Measurements from ENCODE around the gene AMOT.
A peak's percentile ranks its signal among the peaks of the same experiment; 100 is the strongest.
"Not testable (repeated sequence)": the region's sequence is repeated elsewhere in the genome, so short reads cannot be mapped to it uniquely, and the experiment has no call there.

Gene AMOT, protein sequence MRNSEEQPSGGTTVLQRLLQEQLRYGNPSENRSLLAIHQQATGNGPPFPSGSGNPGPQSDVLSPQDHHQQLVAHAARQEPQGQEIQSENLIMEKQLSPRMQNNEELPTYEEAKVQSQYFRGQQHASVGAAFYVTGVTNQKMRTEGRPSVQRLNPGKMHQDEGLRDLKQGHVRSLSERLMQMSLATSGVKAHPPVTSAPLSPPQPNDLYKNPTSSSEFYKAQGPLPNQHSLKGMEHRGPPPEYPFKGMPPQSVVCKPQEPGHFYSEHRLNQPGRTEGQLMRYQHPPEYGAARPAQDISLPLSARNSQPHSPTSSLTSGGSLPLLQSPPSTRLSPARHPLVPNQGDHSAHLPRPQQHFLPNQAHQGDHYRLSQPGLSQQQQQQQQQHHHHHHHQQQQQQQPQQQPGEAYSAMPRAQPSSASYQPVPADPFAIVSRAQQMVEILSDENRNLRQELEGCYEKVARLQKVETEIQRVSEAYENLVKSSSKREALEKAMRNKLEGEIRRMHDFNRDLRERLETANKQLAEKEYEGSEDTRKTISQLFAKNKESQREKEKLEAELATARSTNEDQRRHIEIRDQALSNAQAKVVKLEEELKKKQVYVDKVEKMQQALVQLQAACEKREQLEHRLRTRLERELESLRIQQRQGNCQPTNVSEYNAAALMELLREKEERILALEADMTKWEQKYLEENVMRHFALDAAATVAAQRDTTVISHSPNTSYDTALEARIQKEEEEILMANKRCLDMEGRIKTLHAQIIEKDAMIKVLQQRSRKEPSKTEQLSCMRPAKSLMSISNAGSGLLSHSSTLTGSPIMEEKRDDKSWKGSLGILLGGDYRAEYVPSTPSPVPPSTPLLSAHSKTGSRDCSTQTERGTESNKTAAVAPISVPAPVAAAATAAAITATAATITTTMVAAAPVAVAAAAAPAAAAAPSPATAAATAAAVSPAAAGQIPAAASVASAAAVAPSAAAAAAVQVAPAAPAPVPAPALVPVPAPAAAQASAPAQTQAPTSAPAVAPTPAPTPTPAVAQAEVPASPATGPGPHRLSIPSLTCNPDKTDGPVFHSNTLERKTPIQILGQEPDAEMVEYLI

DNA sequence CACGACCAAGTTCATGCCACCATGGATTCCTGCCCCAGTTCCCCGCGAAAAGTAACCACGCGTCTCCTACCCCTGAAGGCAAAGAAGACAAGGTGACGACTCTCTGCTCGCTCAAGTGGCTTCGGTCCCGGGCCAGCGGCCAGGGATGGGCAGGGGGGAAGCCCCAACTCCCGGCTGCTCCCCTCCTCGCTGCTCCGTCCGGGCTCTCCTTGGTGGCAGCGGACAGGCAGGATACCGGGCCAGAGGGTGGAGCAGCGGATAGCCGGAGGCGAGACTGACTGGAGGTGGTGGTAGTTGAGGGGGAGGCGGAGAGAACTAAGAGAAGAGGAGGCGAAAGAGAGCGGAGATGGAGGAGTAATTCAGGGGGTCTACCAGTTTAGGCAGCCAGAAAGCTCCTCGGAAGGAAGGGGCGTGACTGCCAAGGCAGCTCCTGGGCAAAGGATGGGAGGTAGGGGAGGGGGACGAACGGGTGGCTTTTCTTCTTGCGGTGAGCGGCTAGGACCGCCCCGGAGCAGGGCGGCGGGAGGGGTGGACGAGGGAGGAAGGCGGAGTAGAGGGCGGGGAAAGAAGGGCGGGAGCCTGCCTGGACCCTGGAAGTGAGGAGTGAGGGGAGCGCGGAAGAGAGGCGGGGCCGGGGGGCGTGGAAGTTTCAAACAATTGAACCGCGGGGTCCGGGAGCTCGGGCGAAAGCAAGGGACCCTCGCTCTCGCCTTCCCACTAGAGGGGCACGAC lies at the start of gene AMOT:
AMOT (minus strand) TSS at position 450 of the 732 bp plus-strand sequence. CDS start 17,705 bp downstream, outside the sequence.
- no peak for DNase-seq (ENCODE audit: low read depth)
- peak within 1 kb of the TSS; percentile 64 for H3K4me3 ChIP-seq (ENCODE audit: low read depth, low read length)

DNA sequence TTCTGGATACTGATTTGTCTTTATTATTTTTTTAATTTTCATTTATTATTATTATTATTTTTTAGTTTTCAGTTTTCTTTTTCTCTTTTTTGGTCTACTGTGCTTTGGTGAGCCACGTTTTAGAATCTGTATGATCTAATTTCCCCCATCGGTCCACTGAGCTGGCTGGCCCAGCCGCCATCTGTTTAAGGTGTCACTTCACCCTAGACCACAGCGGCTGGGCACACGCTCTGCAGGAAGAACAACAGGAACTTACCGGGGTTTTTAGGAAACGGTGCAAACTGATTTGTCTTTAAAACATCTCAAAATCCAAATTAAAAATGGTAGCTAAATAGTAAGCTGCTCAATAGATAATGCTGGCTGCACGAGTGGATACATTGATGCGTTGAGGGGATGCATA lies 48.8 kb upstream of the AMOT start:
- no peak for DNase-seq (ENCODE audit: low read depth)
- no peak overlapping the region for H3K4me3 ChIP-seq (ENCODE audit: low read depth, low read length)

DNA sequence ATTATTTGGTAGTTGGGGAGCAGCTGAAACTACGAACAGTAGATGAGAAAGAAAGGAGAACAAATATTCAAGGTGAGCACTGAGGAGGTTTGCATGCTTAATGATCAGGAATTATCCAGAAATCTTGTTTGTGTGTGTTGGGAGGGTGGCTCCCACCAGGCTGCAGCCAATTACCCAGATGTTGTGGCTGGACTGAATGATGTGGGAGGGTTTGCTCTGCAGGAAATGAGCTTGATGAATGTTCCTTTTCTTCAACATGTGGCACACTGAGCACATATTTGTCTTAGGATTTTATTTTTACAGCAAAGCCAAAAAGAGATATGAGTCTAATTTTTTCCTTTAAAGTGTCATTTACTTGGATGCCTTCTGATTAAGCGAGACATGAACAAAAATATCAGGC lies 48.3 kb upstream of the AMOT start:
- no peak for DNase-seq (ENCODE audit: low read depth)
- no peak overlapping the region for H3K4me3 ChIP-seq (ENCODE audit: low read depth, low read length)

DNA sequence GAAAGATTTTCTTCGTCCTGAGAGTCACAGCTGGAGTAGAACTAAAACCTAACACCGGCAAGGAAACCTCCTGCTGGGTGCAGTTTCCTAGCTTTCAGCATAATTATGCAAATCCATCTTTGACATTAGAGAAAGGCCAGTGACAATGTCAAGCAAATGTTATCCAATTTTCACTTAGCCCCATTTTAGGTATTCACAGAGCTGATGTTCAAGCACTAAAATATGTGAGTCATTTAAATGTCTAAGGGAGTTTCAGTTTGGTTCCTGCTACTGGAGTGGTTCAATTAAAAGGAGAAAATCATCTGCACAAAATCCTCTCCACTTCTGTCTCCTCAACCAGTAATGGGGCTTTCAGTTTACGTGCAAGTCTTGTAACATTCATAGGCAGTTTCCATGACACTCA lies 37.1 kb upstream of the AMOT start:
- no peak overlapping the region for H3K4me3 ChIP-seq (ENCODE audit: low read depth, low read length)
- DNase-seq (ENCODE audit: low read depth): no peak

DNA sequence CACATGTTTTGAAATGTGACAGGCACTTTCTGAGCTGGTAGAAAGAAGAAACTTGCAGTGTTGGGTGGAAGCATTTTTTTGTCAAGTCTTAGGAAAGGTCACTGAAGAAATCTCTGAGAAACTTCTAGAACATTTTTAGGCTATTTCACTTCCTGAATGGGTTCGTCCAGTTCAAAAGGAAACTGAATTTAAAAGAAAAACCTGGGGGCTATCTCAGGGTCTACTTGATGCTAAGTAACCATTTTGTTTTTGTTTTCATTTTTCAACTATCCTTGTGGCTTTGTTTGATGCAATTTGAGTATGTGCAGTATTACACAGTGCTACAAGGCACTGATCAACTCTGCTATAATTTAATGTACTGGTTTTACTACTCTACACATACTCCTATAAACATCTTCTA lies 34.0 kb upstream of the AMOT start:
- H3K4me3 ChIP-seq (ENCODE audit: low read depth, low read length): no peak overlapping the region
- no peak for DNase-seq (ENCODE audit: low read depth)

DNA sequence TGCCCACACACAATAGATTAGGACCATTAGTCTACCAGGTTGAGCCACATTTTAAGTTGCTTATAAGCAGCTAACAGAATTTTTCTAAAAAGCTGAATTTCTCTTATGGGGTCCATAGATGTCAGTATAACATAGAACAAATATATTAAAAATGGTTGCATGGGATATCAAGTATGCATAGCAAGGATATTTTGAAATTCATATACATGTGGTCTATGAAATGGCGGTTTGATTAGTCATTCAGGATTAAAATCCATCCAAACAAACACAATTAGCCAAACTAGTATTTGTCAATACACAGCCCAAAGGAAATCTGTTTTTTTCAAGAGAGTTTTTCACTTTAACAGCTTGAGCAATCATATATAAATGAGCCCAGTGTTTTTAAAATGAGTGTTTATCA lies 33.5 kb upstream of the AMOT start:
- DNase-seq (ENCODE audit: low read depth): no peak
- no peak overlapping the region for H3K4me3 ChIP-seq (ENCODE audit: low read depth, low read length)

DNA sequence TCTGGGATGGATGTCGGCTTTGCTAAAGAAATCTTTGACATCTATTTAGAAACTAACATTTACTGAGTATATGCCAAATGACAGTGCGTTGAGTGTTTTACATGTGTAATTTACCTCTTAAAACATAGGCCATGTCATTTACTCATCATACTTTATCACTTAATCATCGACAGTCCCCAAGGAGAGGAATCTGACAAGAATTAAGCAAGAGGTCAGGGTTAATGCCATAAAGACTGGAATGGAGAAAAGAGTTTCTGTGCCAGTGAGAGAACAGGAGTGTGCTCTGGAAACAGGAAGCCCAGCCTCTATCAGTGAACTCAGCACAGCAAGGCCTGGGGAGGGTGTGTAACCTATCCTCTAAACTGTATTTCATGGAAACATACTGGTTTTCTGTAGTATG lies 28.0 kb upstream of the AMOT start:
- no peak overlapping the region for H3K4me3 ChIP-seq (ENCODE audit: low read depth, low read length)
- no peak for DNase-seq (ENCODE audit: low read depth)

DNA sequence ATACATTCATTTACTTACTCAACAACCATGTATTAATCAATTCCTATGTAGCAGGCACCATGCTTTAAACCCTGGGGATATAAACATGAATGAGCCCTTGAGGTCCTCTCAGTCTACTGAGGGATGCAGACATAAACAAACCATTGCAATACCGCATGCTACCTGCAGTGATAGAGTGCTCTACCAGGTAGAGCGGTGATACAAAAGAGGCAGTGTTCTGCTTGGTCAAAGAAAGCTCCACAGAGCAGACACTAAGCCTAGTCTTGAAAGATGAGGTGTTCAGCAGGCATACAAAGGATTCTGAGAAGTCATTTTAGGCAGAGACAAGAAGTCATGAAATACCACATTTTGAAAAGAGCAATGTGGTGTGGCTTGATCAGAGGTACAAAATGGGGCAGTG lies 26.9 kb upstream of the AMOT start:
- no peak for DNase-seq (ENCODE audit: low read depth)
- no peak overlapping the region for H3K4me3 ChIP-seq (ENCODE audit: low read depth, low read length)

DNA sequence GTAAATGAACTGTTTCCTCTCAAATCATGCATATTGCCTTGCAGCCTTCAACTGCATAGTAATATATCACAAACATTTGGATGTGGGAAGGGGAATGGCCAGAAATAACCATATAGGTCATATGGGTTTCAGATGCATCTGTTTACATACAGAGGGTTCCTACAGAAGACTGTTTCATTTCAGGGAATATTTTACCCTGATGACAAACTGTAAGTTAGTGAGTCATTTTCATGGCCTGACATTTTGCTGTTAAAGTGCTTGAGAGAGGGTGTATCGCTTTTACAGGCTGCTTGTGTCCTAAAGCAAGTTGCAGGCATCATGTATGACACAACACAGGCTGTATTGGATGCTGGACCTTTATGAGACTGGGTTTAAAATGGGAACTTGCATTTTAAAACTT lies 25.5 kb upstream of the AMOT start:
- no peak for DNase-seq (ENCODE audit: low read depth)
- H3K4me3 ChIP-seq (ENCODE audit: low read depth, low read length): no peak overlapping the region

DNA sequence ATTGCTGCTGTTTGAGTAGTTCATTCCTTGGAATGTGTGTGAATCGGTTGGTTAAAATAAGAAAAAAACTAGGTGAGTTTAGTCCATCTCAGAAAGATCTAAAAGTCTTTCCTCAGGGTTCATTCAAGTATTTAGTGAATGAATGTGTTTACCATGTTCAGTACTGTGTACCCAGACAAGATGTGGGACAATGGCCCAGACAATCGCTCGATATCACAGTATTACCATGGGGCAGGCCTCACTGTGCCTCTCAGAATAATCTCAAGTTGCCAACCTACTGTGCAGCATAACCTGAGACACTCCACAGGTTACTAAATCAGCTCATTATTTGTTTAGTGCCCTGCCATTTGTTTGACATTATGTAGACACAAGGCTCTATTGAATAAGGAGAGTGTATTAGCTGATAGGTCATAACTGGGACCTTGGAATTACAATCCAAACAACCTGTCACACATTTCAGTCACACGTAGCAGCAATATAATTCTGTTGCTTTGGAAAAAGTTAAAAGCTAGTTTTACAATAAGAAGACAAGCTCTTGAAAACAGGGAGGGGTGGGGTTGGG lies 24.9 kb upstream of the AMOT start:
- H3K4me3 ChIP-seq (ENCODE audit: low read depth, low read length): no peak overlapping the region
- DNase-seq (ENCODE audit: low read depth): no peak

DNA sequence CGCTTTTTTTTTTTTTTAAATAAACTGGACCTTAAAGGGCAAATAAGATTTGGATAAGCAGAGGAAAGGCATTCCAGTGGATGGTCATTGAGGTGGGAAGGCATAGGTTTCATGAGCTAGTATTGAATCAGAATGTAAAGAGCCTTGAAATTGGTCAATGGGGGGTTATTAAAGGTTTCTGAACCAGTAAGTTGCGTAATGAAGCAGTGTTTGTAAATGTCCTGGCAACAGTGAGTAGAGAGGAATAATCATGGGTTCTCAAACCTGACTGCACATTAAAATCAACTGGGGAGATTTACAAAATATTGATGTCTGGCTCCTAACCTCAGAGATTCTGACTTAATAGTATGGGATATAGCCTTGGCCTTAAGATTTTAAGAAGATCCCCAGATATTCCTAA lies 23.2 kb upstream of the AMOT start:
- DNase-seq (ENCODE audit: low read depth): no peak
- H3K4me3 ChIP-seq (ENCODE audit: low read depth, low read length): no peak overlapping the region

DNA sequence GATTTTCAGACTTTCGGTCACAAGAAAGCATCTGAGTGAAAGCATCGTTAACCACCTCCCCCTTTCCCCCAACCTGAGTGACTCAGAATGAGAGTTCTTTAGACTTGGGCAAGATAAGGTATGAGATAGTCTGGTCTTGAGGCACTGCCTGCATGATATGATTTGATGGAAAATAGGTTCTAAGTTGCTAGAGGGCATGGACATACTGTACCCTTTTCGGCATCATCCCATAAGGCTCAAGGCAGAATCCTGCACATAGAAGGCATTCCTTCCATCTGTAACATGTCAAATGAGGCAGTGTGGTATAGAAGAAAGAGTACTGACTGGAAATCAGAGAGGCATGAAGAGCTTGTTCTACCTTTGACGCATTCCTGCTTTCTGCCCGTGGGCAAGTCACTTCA lies 16.8 kb upstream of the AMOT start:
- no peak for DNase-seq (ENCODE audit: low read depth)
- no peak overlapping the region for H3K4me3 ChIP-seq (ENCODE audit: low read depth, low read length)

DNA sequence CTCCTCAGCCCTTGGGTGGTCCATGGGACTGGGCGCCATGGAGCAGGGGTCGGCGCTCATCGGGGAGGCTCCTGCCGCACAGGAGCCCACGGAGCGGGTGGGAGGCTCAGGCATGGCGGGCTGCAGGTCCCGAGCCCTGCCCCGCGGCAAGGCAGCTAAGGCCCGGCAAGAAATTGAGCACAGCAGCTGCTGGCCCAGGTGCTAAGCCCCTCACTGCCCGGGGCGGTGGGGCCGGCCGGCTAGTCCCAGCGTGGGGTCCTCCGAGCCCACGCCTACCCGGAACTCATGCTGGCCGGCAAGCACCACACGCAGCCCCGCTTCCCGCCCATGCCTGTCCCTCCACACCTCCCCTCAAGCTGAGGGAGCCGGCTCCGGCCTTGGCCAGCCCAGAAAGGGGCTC lies 14.3 kb upstream of the AMOT start:
- H3K4me3 ChIP-seq (ENCODE audit: low read depth, low read length); DNase-seq (ENCODE audit: low read depth): not testable (repeated sequence)

DNA sequence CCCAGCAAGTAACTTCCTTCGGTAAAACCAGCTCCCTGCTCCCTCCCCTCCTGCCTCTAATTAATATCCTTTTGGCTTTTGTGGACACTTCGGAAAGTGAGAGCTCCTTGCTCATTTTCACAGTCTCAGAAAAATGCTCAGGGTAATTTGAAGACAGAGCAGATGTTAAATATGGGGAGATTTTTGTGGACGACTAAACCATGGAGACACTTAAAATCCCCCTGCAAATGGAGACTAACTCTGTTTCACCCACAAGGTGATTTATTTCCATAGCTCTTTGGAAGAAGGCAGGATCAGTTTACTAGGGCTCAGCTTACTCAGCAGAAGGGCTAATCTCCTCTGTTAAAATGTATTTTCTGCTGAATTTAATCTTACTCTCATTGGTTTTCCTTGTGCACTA lies 12.2 kb upstream of the AMOT start:
- no peak for DNase-seq (ENCODE audit: low read depth)

DNA sequence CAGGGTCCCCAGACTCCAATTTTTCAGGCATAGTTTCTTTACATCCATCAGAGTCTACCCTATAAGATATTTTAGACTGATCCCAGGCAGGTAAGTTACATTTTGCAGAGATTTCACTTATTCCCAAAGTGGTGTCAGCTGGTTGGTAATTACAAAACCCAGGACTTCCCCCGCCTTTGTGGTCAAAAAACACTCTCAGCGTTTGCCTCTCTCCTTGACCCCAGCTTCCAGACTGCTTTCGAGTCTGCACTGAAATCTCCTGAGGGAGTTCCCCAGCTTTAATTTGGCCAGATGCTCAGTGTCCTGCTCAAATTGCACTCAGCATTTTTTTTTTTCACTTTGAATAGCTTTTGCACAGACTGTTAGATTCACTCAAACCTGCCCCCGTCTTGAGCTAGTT lies 11.2 kb upstream of the AMOT start:
- DNase-seq (ENCODE audit: low read depth): peak; percentile 54
- H3K4me3 ChIP-seq (ENCODE audit: low read depth, low read length): no peak overlapping the region

More for the DNA sequence above, 12.2 kb upstream of the AMOT start:
- no peak overlapping the region for H3K4me3 ChIP-seq (ENCODE audit: low read depth, low read length)

DNA sequence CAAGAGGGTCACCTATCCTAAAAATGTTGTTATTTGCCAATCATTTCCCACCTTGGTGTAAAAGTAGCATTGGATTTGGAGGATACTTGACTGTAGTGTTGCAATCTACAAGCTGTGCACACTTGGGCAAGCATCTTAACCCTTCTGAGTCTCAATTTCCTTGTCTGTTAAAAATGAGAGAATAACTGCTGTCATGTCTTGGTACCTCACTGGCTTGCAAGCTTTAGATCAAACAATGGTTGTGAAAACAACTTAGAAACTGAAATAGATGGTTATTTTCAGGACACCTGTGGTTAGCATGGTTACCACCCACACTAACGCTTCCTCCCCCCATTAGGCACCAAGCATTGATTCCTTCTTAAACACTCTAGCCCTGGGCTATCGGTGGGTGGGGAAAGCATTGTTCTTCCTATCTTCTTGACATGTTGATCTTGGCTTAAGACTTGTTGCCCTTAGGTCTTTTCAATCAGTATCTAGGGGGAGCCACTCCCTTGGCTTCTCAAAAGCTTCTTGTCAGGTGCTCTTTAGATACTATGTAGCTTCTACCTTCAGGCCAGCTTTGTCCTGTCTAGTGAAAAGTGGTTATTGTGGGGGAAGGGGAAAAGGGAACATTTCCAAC lies 10.6 kb upstream of the AMOT start:
- DNase-seq (ENCODE audit: low read depth): no peak
- no peak overlapping the region for H3K4me3 ChIP-seq (ENCODE audit: low read depth, low read length)

DNA sequence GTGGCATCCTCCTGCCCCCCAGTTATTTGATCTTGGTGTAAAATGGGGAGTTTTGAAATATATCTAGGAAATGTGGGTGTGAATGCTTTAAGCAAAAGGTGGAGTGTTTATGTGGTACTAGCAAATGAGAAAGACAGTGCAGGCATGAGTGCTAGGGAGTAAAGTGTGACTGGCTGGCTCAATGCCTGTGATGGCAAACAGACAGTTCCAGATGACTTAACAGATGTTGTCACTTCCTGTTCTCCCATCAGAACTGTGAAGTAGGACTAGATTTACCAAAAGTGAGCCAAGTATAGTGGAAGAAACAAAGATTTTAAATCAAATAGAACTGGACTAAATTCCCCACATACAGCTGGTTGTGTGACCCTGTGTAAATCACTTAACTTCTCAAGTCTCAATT lies 8.4 kb upstream of the AMOT start:
- no peak overlapping the region for H3K4me3 ChIP-seq (ENCODE audit: low read depth, low read length)
- DNase-seq (ENCODE audit: low read depth): no peak

DNA sequence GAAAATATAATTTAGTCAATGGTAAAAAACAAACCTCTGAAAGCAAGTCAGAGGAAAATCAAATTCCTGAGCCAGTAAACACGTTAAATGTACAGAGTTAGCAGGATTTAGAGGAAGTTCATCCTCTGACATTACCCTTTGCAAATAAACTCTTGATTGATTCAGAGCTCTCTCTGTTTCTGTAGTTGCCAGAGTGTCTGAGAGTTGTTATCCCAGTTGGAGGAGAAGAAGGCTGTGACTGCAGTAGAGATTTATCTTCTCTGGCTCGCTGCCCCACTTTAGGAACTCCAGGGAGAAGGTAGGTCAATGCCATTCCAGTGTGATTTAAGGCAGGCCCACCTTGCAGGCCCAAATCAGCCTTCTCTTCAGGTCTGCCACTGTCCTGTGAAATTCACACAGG lies 6.2 kb upstream of the AMOT start:
- DNase-seq (ENCODE audit: low read depth): no peak
- H3K4me3 ChIP-seq (ENCODE audit: low read depth, low read length): no peak overlapping the region

DNA sequence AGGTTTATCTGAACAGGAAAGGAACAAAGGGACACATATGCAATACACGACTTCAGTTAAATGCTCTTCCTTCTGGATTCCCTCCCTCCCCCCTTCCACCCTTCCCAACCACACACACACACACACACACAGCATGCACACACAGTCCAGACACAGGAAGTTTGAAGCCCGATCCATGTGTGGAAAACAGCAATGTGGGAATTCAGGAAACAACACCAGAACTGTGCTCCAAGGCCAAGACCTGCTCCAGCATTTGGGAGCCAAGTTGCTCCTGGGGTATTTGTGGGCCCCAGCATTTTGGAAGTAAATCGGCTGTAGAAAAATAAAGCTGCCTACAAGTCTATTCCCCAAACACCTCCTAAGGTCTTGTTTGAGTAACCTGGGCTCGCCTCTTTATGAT lies 5.6 kb upstream of the AMOT start:
- no peak for DNase-seq (ENCODE audit: low read depth)
- no peak overlapping the region for H3K4me3 ChIP-seq (ENCODE audit: low read depth, low read length)

All from skeletal muscle cell (primary cell).